Spleen (tissue), 7 donors: Measurements from ENCODE around the gene FAM117B.

Experiments
- POLR2A ChIP-seq, 3 donors: fragments of 450-650 bp; IDR thresholded peaks; one replicate each; pipeline ENCODE4 v1.5.1; 2017; ENCODE audit warnings: antibody characterized with exemption in 3 of 3, mild to moderate bottlenecking in 1 of 3
- POLR2AphosphoS5 ChIP-seq, 3 donors: sonication (generic); formaldehyde crosslinking; IDR thresholded peaks; one replicate each; pipeline ENCODE4 v1.5.1; 2017; ENCODE audit warnings: antibody characterized with exemption in 3 of 3
- TF ChIP-seq, protein P1 (sequence below), 11 experiments: fragments of 200-600 bp in 7 of 11; fragments of 450-650 bp in 4 of 11; sonication (generic) in 4 of 11; IDR thresholded peaks in 8 of 11; conservative IDR thresholded peaks in 3 of 11; 1 replicate in 7 of 11; 2 replicates in 4 of 11; pipeline versions ENCODE4 v1.4.0 to v1.8.0; 2016 to 2021; ENCODE audit warnings: antibody characterized with exemption in 11 of 11, inconsistent platforms in 4 of 11, mild to moderate bottlenecking in 1 of 11
- donor health status: DM: no; HTN: no; CAD: no; lungs with moderate emphysema.
- donor health status: DM: no; HTN: no; CAD: no.
- donor health status: DM: no; HTN: no; CAD: no.

DNA sequence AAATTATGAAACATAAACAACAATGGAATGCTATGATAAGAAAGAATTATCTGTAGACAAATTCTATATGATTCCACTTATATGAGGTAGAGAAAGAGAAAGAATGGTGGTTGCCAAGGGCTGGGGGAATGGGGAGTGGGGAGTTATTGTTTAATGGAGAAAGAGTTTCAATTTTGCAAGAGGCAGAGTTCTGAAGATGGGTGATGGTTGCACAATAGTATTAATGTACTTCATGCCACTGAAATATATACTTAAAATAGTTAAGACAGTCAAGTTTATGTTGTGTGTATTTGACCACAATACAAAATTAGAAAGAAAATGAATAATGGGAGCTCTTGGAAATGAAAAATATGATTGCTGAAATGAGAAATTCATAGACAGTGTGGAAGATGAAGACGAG is 22.6 kb upstream of the FAM117B start:
- TF ChIP-seq, protein P1, sequence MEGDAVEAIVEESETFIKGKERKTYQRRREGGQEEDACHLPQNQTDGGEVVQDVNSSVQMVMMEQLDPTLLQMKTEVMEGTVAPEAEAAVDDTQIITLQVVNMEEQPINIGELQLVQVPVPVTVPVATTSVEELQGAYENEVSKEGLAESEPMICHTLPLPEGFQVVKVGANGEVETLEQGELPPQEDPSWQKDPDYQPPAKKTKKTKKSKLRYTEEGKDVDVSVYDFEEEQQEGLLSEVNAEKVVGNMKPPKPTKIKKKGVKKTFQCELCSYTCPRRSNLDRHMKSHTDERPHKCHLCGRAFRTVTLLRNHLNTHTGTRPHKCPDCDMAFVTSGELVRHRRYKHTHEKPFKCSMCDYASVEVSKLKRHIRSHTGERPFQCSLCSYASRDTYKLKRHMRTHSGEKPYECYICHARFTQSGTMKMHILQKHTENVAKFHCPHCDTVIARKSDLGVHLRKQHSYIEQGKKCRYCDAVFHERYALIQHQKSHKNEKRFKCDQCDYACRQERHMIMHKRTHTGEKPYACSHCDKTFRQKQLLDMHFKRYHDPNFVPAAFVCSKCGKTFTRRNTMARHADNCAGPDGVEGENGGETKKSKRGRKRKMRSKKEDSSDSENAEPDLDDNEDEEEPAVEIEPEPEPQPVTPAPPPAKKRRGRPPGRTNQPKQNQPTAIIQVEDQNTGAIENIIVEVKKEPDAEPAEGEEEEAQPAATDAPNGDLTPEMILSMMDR (IDR thresholded peaks at IDR 0.05 in 8 of 11, conservative IDR thresholded peaks at IDR 0.05 in 3 of 11) = no peak
- TF ChIP-seq POLR2A (IDR thresholded peaks at IDR 0.05) (no peak), POLR2AphosphoS5 (IDR thresholded peaks at IDR 0.05) (no peak)
